Spinal cord (tissue), 10 donors: ENCODE measurements around the gene GK. TPM values are rescaled to one million over a fixed set of nuclear protein-coding genes. Genes with fewer than 3 reads are reported as not detected.
A peak's percentile ranks its signal among the peaks of the same experiment; 100 is the strongest.
"Not testable (repeated sequence)": the region's sequence is repeated elsewhere in the genome, so short reads cannot be mapped to it uniquely, and the experiment has no call there.

Experiments used
- DNase-seq, 6 donors: peaks; one replicate each; pipeline versions ENCODE4 v3.0.0 to v3.0.0-alpha.2; 2013 to 2015; ENCODE audit warnings: low spot score in 6 of 6, low read depth in 4 of 6
- H3K27ac ChIP-seq: one replicate; pipeline ENCODE4 v1.5.1; 2013; ENCODE audit warnings: low read depth, low read length, control low read depth
- H3K27me3 ChIP-seq: one replicate; pipeline ENCODE4 v1.6.1; 2013; ENCODE audit warnings: low read length; ENCODE audit not compliant: control insufficient read depth, insufficient read depth
- H3K36me3 ChIP-seq: one replicate; pipeline ENCODE4 v1.6.1; 2013; ENCODE audit warnings: low read length; ENCODE audit not compliant: control insufficient read depth, insufficient read depth
- H3K4me1 ChIP-seq: one replicate; pipeline ENCODE4 v1.6.1; 2013; ENCODE audit warnings: low read length; ENCODE audit not compliant: control insufficient read depth, insufficient read depth
- H3K4me3 ChIP-seq: one replicate; pipeline ENCODE4 v1.5.1; 2013; ENCODE audit warnings: low read depth, low read length, control low read depth
- H3K9me3 ChIP-seq: one replicate; pipeline ENCODE4 v1.6.1; 2013; ENCODE audit warnings: low read length; ENCODE audit not compliant: control insufficient read depth, insufficient read depth
- WGBS: methylation state at CpG from one replicate; pipeline ENCODE4 v1.1.5; 2013; ENCODE audit warnings: missing lambda C conversion rate; ENCODE audit not compliant: insufficient coverage; 5-methylcytosine and 5-hydroxymethylcytosine counted together
- polyA plus RNA-seq, 2 donors: library from polyadenylated mRNA; unstranded; fragments of 120-200 nt; gene quantifications; one replicate each; pipeline ENCODE4 v1.2.1, GENCODE V29; 2013; ENCODE audit not compliant: insufficient read length in 2 of 2
- total RNA-seq, 2 donors: library from RNA; depleted of rRNA in 1 of 2; stranded (reverse); fragments of 120-200 nt in 1 of 2; fragments of >200 nt in 1 of 2; gene quantifications; one replicate each; pipeline versions ENCODE4 v1.2.3 to v1.2.4, GENCODE V29; 2013 to 2014
- donor health status: healthy.

The GK gene
- total and polyA plus RNA-seq, 4 donors, result 8.3 to 14.5 (median 11.9) TPM

- WGBS, result 72% methylated on average over 10 of the region's 17 CpGs
- no peaks in the 10 kb centered on the region for H3K9me3 ChIP-seq
- no peak overlapping the region for H3K4me3 ChIP-seq
- H3K4me1 ChIP-seq, result no peaks in the 10 kb centered on the region
- H3K27me3 ChIP-seq, result no peaks in the 10 kb centered on the region
- H3K36me3 ChIP-seq, result no peaks in the 10 kb centered on the region
- DNase-seq, result no peak
- H3K27ac ChIP-seq, result no peak overlapping the region
Measured at GRCh38 chrX:30733852-30734660, 80.8 kb downstream of the GK start.

- 29% methylated on average over 3 of the region's 3 CpGs for WGBS
- H3K4me3 ChIP-seq, result no peak overlapping the region
- peak in 1 of 6 donors; percentile 2 for DNase-seq
Measured at GRCh38 chrX:30734782-30735181, 81.6 kb downstream of the GK start.

GRCh38 chrX:30735839-30736238 is 82.6 kb downstream of the GK start:
- Histone ChIP-seq H3K4me1 (no peaks in the 10 kb centered on the region), H3K27ac (no peak overlapping the region), H3K9me3 (no peaks in the 10 kb centered on the region), H3K27me3 (no peaks in the 10 kb centered on the region), H3K36me3 (no peaks in the 10 kb centered on the region), H3K4me3 (no peak overlapping the region)
- WGBS, result 60% methylated on average over 1 of the region's 6 CpGs
- peak in 5 of 6 donors; percentile 9 to 78 (median 32) for DNase-seq

More at GRCh38 chrX:30734782-30735181, 81.6 kb downstream of the GK start:
- Histone ChIP-seq H3K27me3 (no peaks in the 10 kb centered on the region), H3K36me3 (no peaks in the 10 kb centered on the region), H3K4me1 (no peaks in the 10 kb centered on the region), H3K27ac (no peak overlapping the region), H3K9me3 (no peaks in the 10 kb centered on the region)

GRCh38 chrX:30741545-30741944 is 88.3 kb downstream of the GK start:
- WGBS, result 46% methylated on average over 2 of the region's 3 CpGs
- no peaks in the 10 kb centered on the region for H3K4me1 ChIP-seq
- no peak overlapping the region for H3K27ac ChIP-seq
- H3K4me3 ChIP-seq, result no peak overlapping the region
- H3K9me3 ChIP-seq, result no peaks in the 10 kb centered on the region
- no peak for DNase-seq
- H3K27me3 ChIP-seq, result no peaks in the 10 kb centered on the region
- H3K36me3 ChIP-seq, result no peaks in the 10 kb centered on the region

- Histone ChIP-seq H3K9me3 (no peaks in the 10 kb centered on the region), H3K27ac (no peak overlapping the region), H3K27me3 (no peaks in the 10 kb centered on the region), H3K36me3 (no peaks in the 10 kb centered on the region), H3K4me3 (no peak overlapping the region), H3K4me1 (no peaks in the 10 kb centered on the region)
- no peak for DNase-seq
- 74% methylated on average over 4 of the region's 11 CpGs for WGBS
Measured at GRCh38 chrX:30748342-30748960, 95.2 kb downstream of the GK start.

- no peak overlapping the region for H3K4me3 ChIP-seq
- no peaks in the 10 kb centered on the region for H3K9me3 ChIP-seq
- WGBS, result 83% methylated on average over 1 of the region's 3 CpGs
- H3K27me3 ChIP-seq, result no peaks in the 10 kb centered on the region
- no peaks in the 10 kb centered on the region for H3K36me3 ChIP-seq
- DNase-seq, result no peak
- H3K4me1 ChIP-seq, result no peaks in the 10 kb centered on the region
- no peak overlapping the region for H3K27ac ChIP-seq
Measured at GRCh38 chrX:30751497-30751896, 98.3 kb downstream of the GK start.

- H3K4me1 ChIP-seq, result no peaks in the 10 kb centered on the region
- no CpG with 5 or more reads among the region's 3 CpGs for WGBS
Measured at GRCh38 chrX:30762755-30763154, 109.5 kb downstream of the GK start.

GRCh38 chrX:30773764-30774163 is 120.5 kb downstream of the GK start:
- 100% methylated on average over 1 of the region's 7 CpGs for WGBS
- H3K4me3 ChIP-seq, H3K4me1 ChIP-seq, H3K27me3 ChIP-seq, H3K9me3 ChIP-seq, H3K36me3 ChIP-seq, H3K27ac ChIP-seq, DNase-seq: not testable (repeated sequence)

More at GRCh38 chrX:30762755-30763154, 109.5 kb downstream of the GK start:
- no peak for DNase-seq
- Histone ChIP-seq H3K9me3 (no peaks in the 10 kb centered on the region), H3K4me3 (no peak overlapping the region), H3K27ac (no peak overlapping the region), H3K27me3 (no peaks in the 10 kb centered on the region), H3K36me3 (no peaks in the 10 kb centered on the region)

GRCh38 chrX:30777575-30777974 is 124.4 kb downstream of the GK start:
- Histone ChIP-seq H3K27me3 (no peaks in the 10 kb centered on the region), H3K4me3 (no peak overlapping the region), H3K4me1 (no peaks in the 10 kb centered on the region), H3K27ac (no peak overlapping the region), H3K9me3 (peaks cover 3% of the 10 kb centered on the region), H3K36me3 (no peaks in the 10 kb centered on the region)
- no peak for DNase-seq
